SK-MEL-5 (cell line): ENCODE measurements around the gene PLA2G4F. TPM values are rescaled to one million over a fixed set of nuclear protein-coding genes. Genes with fewer than 3 reads are reported as not detected.

Experiments used
- DNase-seq: peaks from one replicate; pipeline ENCODE4 v3.0.0-alpha.2; 2016; ENCODE audit warnings: low read depth, low spot score
- in situ Hi-C: cut with HindIII; loops from 2 replicates; pipeline ENCODE4 v1.10.0; 2016; ENCODE audit warnings: low sequenced_read_pairs, high pct_unique_total_duplicates, low pct_unique_long_range_greater_than_20kb
- total RNA-seq: library from RNA; depleted of rRNA; stranded (reverse); fragments of >200 nt; shearing (Covaris generic); gene quantifications from 2 replicates; pipeline ENCODE4 v1.2.3, GENCODE V29; 2014

The PLA2G4F gene
- total RNA-seq, 1 experiment from 2014 or later = not detected

GRCh38 chr15:42151736-42152135, 4.7 kb downstream of the PLA2G4F start:
- in situ Hi-C loops = no loop called here
- DNase-seq = no peak

DNA sequence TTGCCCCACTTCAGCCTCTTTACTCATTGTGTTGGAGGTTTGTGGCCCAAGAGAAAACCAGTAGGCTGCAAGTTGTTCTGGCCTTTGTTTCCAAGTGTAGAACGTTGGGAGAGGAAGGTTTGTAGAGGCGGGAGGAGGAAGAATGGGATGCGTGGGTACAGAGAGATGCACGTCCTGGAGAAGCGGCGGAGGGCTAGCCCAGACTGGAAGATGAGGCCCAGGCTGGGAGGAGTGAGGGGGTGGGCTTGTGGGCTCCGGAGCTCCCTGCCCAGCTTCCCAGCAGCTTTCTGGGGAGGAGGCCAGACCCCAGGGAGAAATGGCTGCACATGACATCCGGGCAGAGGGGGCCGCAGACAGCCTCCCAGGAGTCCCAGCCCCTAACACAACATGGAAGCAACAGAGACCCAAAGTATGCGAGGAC, 5.3 kb downstream of the PLA2G4F start:
- no peak for DNase-seq
- in situ Hi-C loops = no loop called here

DNA sequence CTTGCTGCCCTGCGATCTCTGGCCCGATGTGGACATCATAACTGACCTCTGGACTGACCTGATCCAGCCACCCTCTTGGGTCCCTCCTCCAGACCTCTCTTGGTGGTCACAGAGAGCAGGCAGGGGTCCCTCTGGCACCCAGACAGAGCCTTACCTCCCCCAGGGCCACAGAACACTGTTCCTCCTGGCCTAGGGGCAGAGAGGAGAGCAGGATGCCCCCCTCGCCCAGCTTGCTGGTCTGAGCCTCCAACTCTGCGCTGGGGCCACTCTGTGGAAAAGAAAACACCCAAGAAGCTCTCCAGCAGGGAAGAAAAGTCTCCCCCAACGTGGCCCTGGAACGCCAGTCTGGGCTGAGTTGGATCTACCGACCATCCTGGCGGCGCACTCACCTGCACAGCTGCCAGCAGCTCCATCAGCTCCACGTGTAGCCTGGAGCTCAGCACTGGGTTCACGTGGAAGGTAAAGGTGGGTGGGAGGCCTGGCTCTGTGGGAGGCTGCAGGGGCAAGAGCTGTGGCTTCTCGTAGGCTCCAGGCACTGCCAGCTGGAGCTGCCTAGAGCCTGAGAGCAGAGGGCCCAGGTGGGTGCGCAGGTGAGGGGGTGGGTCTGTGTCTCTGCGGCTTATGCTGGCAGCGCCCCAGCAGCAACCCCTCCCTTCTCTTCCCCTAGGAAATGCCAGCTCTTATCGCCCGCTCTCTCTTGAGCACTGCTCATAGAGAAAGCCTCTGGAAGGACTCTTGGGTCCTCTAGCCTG, 6.0 kb downstream of the PLA2G4F start:
- DNase-seq = no peak
- in situ Hi-C loops = no loop called here

DNA sequence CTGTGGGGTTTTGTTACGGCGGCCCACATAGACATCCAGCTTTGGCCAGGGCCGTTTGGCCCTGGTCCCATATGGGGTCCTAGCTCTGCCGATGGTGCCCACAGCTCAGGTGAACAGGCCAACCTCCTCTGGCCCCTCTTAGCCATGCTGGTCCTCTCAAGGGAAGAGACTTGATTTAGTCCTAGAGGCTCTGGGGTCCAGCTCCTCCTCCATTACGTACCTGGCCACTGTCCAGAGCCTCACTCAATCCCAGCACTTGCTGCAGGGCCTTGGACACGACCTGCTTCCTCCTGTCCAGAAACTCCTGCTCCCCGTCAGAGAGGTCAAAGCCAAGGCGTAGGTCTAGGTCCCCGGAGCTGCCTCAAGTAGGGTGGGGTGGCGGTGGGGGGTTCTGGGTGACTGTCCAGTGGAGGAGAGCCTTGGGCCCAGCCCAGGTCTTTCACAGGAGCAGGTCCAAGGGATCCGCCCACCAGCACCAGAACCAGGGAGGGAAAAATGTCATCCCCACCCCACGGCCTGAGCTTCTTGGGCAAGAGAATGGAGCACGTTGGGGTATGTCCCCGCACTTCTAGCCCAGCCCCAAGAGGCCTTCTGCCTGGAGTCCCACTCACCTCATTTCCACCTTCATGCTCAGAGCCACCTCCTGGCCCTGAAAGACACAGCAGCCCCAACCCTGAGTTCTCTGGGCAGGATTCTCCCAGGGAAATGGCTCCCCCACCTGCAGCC, 6.8 kb downstream of the PLA2G4F start:
- in situ Hi-C loops = no loop called here
- no peak for DNase-seq

- in situ Hi-C loops = no loop called here
- no peak for DNase-seq
These were observed 7.5 kb downstream of the PLA2G4F start for GRCh38 chr15:42148808-42149492.

- no peak for DNase-seq
- in situ Hi-C loops = no loop called here
These were observed 9.1 kb downstream of the PLA2G4F start for GRCh38 chr15:42147431-42147735.

GRCh38 chr15:42146551-42147430, 9.6 kb downstream of the PLA2G4F start:
- no peak for DNase-seq
- in situ Hi-C loops = no loop called here

- in situ Hi-C loops = no loop called here
- DNase-seq = no peak
These were observed 10.6 kb downstream of the PLA2G4F start for GRCh38 chr15:42145546-42146455.

GRCh38 chr15:42144841-42145375, 11.5 kb downstream of the PLA2G4F start:
- in situ Hi-C loops = no loop called here
- no peak for DNase-seq

- in situ Hi-C loops = no loop called here
- DNase-seq = no peak
These were observed 12.4 kb downstream of the PLA2G4F start for GRCh38 chr15:42143866-42144625.

GRCh38 chr15:42143356-42143755, 13.1 kb downstream of the PLA2G4F start:
- no peak for DNase-seq
- in situ Hi-C loops = no loop called here

GRCh38 chr15:42141795-42142667, 14.4 kb downstream of the PLA2G4F start:
- in situ Hi-C loops = no loop called here
- no peak for DNase-seq

DNA sequence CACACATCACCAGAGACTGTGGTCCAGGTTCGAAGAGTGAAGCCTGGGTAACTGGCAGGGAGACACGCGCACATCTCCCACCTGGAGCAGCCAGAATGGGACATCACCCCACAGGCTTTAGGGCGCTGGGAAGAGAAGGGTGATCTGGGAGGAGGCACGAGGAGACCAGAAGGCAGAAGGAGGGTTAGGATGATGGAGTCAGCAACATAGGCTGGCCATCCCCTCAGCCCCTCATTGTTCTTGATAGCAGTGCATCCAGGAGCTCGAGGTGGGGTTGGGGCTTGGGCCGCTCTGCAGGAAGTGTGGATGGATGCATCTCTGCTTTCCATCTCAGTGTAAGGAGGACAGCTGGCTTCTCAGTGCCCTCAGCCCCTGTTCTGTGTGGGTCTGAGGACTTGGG, 15.2 kb downstream of the PLA2G4F start:
- in situ Hi-C loops = no loop called here
- no peak for DNase-seq

DNA sequence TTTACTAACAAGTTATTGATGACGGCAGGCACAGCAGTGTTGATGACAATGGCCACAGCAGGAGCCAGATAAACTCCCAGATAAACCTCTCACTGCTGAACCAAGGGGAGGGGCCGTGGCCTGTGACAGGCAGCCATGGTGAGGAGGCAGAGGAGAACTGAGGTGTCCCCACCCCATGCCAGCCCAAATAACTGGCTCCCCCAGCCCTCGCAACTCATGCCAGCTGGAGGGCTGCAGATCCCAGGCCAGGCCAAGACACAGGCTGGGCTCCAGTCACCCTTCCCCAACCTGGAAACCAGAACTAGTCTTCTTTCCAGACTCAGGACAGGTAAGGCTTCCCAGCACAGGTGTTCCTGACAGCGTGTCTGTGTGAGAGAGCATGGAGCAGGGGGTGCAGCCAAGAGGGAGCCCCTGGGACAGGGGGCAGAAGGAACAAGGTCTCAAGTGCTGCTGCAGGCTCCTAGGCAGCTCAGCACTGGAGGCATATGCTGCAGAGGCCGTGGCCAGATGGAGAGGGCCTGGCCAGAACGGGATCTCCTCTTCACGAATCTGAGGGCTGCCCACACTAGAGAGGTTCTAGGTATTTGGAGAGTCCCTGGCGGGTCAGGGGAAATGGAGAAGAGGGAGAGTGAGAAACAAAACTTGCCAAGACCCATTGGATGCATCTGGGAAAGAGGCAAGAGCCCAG, 15.9 kb downstream of the PLA2G4F start:
- in situ Hi-C loops = no loop called here
- no peak for DNase-seq

DNA sequence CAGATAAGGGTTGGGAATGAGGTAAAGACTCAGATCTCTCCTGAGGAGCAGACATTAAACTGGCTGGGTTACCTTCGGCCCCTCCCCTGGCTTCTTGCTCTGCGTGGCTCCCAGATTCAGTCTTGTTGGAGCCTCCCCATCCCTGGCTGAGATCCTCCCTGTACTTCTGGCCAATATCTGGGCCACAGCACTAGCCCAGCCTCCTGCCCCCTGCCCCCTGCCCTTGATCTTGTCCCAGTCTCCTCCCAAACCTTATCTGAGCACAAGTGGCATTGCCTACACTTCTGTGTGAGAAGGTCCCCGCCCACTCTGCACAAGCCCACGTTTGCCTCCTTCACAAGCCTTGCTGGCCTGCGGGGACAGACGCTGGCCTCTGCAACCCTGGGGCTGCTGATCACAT, 16.8 kb downstream of the PLA2G4F start:
- in situ Hi-C loops = no loop called here
- no peak for DNase-seq
